DMS53 treated with DMSO at 0.1 percent for 48 hours (cell line): ENCODE measurements around the gene PHGDH.
"Not testable (repeated sequence)": the region's sequence is repeated elsewhere in the genome, so short reads cannot be mapped to it uniquely, and the experiment has no call there.

Source experiments
- DNase-seq: peaks from one replicate; lab custom pipeline; 2025; ENCODE audit not compliant: unreplicated experiment; lab: John Stamatoyannopoulos, UW

PHGDH gene

GRCh38 chr1:119786473-119787050 lies 74.8 kb downstream of the PHGDH start:
- not testable (repeated sequence) for DNase-seq

GRCh38 chr1:119787776-119788175 lies 76.0 kb downstream of the PHGDH start:
- DNase-seq: no peak

GRCh38 chr1:119790451-119791198 lies 78.9 kb downstream of the PHGDH start:
- no peak for DNase-seq

GRCh38 chr1:119791377-119791776 lies 79.6 kb downstream of the PHGDH start:
- no peak for DNase-seq
